Islet precursor cell (in vitro differentiated cells): Measurements from ENCODE around the gene HNRNPC.
"Not testable (repeated sequence)": the region's sequence is repeated elsewhere in the genome, so short reads cannot be mapped to it uniquely, and the experiment has no call there.

Experiments used
- DNase-seq: peaks from one replicate; pipeline ENCODE4 v3.0.0-alpha.2; 2018

Gene HNRNPC

GRCh38 chr14:21241218-21241819, 27.9 kb downstream of the HNRNPC start:
- no peak for DNase-seq

DNA sequence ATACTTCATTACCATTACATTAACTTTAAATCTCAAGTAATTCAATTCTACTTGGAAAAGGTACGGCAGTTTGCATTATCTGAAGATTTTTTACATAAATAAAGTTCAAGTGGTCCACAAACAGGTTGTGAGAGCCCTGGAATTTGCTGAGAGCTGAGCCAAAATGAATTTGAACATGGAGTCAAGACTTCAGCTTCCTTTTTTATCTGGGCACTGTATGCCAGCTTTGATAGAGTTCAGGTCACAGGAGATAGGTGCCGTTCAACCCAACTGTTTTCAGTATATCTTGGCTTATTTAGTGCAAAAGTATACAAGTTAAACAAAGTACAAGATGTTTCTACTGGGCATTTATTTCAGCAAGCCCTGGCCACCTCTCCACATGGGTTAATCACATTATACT, 28.8 kb downstream of the HNRNPC start:
- no peak for DNase-seq

- DNase-seq = no peak
These were observed 30.3 kb downstream of the HNRNPC start for GRCh38 chr14:21238823-21239518.

DNA sequence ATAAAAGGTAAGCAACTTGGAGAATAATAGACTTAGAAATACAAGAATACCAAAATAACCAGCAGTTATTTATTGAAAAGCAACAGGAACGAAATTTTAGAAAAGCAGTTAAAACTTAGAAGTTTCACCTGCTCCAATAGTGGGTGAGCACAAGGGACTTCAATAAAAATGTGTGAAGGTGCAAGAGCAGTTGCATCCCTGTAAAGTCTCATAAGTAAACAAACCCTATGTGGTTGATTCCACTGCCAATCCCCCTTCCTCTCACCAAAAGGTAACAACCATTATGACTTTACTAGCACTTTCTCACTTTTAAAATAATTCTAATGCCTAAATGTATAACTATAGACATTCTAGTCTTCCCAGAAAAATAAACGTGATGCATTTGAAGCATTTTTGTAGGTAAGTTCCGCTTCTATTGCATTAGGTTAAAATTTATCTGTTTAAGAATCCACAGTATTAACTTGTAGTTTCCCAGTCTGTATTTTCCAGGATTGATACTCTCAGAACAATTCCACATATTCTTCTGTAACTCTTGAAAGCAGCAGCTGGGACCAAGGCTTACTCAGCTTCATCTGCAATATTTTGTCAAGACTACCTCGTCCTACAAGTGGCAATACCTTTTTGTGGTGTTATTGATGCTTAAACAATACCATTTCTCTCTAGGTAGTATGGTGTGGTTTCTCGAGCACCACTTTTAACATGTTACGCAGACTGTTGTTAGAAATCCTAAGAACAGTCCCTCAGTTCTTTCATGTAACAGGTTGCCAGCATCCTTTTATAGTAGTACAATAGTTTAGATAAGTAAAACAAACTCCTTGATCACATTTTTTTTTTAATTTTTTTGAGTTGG, 32.1 kb downstream of the HNRNPC start:
- DNase-seq = no peak

DNA sequence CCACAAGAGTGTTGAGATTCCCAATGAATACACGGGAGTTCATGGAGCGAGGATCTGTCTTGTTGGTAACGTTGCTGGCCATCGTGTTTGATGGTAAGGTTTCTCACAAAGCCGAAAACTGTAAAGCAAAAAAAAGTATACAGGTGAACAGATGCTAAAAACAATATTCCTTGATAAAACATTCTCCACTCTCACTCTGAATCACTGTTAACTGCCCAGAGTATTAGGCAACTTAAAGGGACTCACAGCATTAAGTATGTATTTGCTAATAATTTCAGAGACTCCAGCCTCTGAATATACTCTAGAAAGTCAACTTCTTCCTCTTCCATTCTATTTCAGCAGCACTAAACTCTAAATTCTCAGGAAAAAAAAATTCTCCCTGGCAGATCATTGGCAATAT, 35.1 kb downstream of the HNRNPC start:
- no peak for DNase-seq

DNA sequence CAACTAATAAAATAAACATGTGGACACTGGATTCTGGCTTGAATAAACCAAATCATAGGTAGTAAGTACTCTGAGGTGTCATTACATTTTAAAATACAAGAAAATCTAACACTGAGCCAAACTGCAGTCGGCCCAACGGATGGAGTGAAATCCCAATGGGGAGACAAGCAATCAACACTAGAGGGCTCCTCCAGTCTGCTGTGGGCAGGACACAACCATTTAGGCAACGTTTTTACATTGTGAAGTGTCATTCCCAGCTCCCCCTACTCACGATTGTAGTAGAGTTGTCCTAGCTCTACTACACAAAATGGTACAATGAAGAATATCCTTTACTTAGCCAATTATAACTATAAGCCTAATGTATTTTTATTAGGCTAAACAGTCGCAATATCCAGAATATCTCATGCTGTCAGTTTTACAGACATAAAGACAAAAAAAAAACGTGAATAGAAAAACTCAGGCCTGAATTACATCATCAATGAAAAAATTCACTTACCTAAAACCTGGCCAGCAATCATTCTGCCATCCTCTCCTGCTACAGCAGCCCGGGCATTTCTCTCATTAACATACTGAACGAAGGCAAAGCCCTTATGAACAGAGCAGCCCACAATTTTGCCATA, 35.7 kb downstream of the HNRNPC start:
- no peak for DNase-seq

DNA sequence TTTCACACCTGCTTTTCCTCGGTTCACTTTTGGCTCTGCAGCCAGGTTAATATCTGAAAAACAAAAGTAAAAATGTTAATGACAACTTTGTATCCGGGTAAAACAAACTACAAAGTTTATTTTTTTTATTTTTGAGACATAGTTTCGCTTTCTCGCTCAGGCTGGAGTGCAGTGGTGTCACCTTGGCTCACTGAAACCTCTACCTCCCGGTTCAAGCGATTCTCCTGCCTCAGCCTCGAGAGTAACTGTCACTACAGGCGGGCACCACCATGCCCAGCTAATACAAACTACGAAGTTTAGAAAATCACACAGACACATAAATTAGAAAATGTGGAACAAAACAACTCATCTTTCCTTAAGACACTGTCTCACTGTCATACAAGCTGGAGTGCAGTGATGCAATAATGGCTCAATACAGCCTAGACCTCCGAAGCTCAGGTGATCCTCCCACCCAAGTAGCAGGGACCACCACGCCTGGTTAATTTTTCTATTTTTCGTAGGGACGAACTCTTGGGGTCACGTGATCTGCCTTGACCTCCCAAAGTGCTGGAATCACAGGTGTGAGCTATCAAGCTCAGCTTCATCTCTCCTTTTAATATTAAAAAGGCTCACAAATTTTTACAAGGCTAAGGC, 38.1 kb downstream of the HNRNPC start:
- no peak for DNase-seq

GRCh38 chr14:21229821-21230220, 39.4 kb downstream of the HNRNPC start:
- no peak for DNase-seq

DNA sequence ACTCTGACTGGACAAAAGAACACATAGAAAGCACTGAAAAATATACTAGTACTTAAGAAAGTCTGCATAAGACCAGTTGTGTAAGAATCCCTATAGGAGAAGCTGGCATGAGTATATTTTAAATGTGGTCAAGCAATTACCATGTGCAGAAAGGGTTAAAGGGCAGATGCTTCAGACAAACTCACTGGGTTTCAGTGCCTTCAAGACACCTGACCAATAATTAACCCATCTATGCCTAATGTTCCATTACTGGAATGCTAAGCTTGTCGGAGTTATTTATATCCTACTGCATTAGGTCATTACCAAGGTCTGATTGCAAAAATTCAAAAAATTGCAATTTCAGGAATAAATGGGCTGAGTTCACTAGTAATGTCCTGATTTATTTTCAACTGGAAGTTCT, 41.3 kb downstream of the HNRNPC start:
- no peak for DNase-seq

DNA sequence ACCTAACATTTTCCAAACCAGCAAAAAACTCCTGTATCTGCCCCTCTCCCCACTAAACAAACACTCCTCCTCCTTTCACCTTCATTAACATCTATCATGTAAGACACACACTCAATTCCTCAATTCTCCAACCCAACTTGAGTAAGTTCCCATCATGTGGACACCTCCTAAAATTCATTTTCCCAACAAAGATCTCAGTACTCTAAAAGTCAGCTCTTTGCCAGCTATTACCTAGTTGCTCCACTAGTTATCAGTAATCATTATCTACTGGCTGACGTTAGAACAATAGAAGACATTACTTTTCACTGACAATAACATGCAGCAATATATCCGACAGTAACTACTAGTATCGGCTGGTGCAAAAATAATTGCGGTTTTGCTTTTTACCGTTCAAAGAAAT, 42.1 kb downstream of the HNRNPC start:
- no peak for DNase-seq

DNA sequence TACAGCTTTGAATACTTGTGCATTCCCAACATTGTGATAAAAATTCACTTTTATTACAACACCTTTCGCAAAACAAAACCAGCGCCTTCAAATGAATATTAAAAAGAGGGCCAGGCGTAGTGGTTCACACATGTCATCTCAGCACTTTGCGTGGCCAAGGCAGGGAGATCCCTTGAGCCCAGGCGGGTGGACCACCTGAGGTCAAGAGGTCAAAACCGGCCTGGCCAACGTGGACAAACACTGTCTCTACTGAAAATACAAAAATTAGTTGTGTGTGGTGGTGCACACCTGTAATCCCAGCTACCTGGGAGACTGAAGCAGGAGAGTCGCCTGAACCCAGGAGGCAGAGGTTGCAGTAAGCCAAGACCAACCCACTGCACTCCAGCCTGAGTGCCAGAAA, 42.8 kb downstream of the HNRNPC start:
- no peak for DNase-seq

DNA sequence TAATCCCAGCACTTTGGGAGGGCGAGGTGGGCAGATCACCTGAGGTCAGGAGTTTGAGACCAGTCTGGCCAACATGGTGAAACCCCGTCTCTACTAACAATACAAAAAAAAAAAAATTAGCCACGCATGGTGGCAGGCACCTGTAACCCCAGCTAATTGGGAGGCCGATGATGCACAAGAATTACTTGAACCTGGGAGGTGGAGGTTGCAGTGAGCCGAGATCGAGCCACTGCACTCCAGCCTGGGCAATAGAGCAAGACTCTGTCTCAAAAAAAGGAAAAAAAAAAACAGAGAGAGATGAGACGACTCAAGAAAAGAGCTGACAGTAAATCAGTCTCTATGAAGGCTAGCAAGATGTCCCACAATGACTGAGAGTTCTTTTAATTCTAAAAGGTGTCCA, 44.1 kb downstream of the HNRNPC start:
- not testable (repeated sequence) for DNase-seq

DNA sequence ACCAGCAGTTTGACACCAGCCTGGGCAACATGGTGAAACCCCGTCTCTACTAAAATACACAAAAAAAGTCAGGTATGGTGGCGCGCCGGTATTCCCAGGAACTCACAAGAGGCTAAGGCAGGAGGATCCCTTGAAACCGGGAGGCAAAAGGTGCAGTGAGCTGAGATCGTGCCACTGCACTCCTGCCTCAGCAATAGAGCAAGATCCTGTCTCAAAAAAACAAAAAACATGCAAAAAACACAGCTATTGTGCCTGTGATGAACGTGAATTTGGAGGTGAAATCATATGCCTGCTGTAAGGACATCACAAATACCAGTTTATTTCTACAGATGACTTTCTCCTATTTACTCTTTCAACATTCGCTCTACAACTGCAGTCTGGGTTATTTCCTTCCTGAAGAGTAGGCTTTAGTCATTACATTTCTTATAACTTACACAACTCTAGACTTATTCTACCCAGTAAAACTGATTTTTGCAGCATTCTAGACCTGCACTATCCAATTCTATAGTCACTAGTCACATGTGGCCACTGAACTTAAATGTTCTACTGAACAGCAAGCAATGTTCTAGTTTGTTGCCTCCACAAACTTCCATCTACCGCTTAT, 48.3 kb downstream of the HNRNPC start:
- DNase-seq = no peak

GRCh38 chr14:21219561-21220111, 49.6 kb downstream of the HNRNPC start:
- DNase-seq = no peak

DNA sequence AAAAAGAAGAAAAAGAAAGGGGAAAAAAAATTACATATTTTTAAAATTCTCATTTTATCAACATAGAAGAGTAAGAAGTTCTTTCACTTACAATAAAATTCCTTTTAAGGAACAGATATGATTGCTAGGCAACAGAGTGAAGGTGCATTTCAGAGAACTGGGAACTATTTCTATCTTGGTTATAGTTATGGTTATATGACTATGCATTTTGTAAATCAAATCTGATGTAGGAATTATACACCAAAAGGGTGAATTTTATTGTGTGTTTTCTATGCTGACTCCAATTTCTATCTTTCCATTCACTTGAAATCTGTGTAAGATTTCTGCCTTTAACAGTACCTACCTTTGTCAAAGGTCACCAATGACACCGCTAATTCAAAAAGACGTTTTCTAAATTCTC, 50.1 kb downstream of the HNRNPC start:
- no peak for DNase-seq

GRCh38 chr14:21215879-21216251, 53.4 kb downstream of the HNRNPC start:
- DNase-seq = no peak

- DNase-seq = no peak
These were observed 53.9 kb downstream of the HNRNPC start for GRCh38 chr14:21215130-21215878.

DNA sequence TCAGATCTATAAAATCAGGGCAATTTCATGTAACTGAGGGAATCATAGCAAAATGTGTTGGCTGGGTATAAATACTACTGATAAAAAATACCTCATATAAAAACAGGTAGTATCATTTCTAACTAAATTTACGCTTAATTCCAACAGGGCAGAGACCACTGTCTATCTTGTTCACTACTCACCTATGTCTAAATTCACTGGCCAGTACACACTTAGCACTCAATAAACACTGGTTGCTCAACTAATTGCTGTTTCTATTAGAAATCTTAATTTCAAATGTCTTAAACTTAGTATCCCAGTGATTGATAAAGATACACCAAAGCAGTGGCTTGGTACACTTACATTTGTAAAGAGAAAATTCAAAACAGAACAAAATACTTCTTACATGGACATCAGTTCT, 55.6 kb downstream of the HNRNPC start:
- DNase-seq = no peak

- not testable (repeated sequence) for DNase-seq
These were observed 56.4 kb downstream of the HNRNPC start for GRCh38 chr14:21212824-21213223.

GRCh38 chr14:21211509-21211908, 57.7 kb downstream of the HNRNPC start:
- no peak for DNase-seq

GRCh38 chr14:21210023-21210422, 59.2 kb downstream of the HNRNPC start:
- DNase-seq = no peak

DNA sequence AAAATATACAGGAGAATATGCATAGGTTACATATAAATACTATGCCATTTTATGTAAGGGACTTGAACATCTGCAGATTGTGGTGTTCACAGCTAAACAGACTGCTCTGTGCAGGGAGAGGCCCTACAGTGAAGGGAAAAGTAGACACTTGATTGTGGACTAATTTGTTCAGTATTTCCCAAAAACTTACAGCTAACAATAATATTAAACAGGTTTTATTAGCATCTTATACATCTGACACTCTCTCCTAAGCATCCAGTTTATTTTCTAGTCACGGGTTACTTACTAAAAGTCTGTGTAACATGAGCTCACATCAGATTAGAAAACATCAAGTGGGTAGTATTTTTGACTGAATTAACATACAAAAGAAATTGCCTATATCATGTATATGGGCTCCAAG, 60.1 kb downstream of the HNRNPC start:
- no peak for DNase-seq
